ENCODE measurements around the gene SOWAHC.
"Not testable (repeated sequence)": the region's sequence is repeated elsewhere in the genome, so short reads cannot be mapped to it uniquely, and the experiment has no call there.

Gene SOWAHC

GRCh38 chr2:109613922-109614714 is at the start of gene SOWAHC, which contains the start of gene SEPTIN10:
SOWAHC (plus strand) TSS chr2:109614364; CDS start chr2:109614490, 126 bp downstream.
SEPTIN10 (minus strand) TSS chr2:109613966; CDS start chr2:109613827, 139 bp downstream.
- peak; percentile 97 for DNase-seq (ENCODE audit: low read depth, low spot score)

- DNase-seq (ENCODE audit: low read depth, low spot score): no peak
Measured at GRCh38 chr2:109575373-109575772, 38.8 kb upstream of the SOWAHC start.

DNA sequence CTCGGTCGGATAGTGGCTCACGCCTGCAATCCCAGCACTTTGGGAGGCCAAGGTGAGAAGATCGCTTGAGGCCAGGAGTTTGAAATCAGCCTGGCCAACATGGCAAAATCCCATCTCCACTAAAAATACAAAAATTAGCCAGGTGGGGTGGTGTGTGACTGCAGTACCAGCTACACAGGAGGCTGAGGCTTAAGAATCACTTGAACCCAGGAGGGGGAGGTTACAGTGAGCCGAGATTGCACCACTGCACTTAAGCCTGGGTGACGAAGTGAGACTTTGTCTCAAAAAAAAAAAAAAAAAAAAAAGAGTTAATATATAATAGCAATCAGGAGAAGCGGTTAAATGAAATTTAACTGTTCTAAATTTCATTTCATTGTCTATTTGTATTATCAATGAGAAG is 36.5 kb upstream of the SOWAHC start:
- DNase-seq (ENCODE audit: low read depth, low spot score): not testable (repeated sequence)

DNA sequence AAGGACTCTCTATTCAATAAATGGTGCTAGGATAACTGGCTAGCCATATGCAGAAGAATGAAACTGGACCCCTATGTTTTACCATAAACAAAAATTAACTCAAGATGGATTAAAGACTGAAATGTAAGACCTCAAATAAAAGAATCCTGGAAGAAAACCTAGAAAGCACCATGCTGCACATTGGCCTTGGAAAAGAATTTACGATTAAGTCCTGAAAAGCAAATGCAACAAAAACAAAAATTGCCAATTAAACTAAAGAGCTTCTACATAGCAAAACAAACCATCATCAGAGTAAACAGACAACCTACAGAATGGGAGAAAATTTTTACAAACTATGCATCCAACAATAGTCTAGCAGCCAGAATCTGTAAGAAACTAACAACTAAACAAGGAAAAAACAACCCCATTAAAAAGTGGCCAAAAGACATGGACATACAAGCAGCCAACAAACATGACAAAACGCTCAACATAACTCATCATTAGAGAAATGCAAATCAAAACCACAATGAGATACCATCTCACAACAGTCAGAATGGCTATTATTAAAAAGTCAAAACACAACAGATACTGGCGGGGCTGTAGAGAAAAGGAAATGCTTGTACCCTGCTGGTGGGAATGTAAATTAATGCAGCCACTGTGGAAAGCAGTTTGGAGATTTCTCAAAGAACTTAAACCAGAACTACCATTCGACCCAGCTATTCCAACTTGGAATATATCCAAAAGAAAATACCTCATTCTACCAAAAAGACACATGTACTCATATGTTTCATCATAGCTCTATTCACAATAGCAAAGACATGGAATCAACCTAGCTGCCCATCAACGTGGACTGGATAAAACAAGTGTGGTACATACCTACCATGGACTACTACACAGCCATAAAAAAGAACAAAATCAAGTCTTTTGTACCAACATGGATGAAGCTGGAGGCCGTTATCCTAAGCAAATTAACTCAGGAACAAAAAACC is 31.0 kb upstream of the SOWAHC start:
- DNase-seq (ENCODE audit: low read depth, low spot score): no peak

DNA sequence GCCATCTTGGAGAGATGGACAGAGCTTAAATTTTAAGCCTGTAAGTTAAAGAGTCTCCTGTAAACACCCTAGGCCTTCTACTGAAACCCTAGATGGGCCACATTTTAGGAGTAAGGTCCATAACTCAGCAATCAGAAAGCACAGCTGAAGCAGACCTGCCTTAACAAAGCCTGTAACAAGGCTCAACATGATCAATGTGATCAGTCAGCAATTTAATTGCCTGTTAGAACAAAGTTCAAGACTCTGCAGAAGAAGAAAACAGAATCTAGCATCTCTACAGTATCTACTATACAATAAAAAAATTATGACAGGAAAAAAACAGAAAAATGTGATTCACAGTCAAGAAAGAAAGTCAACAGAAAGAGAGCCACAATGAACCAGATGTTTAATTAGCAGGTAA is 27.5 kb upstream of the SOWAHC start:
- DNase-seq (ENCODE audit: low read depth, low spot score): no peak

DNA sequence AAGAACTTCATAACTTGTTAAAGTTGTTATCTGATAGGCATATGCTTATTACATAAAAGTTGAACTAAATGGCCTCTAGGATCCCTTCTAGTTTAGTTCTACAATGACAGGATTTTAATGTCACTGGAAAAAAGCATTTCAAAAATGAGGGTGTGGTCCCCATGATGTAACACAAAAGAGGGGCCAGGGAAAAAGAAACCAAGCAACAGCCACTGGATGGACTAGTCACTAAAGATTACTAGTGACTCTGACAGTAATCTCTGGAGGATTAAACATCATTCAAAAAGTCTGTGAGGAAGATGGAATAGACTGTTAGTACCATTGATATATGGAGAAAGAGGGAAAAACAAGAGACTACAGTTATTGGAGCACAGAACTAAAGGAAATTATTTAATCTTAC is 23.0 kb upstream of the SOWAHC start:
- DNase-seq (ENCODE audit: low read depth, low spot score): no peak

DNA sequence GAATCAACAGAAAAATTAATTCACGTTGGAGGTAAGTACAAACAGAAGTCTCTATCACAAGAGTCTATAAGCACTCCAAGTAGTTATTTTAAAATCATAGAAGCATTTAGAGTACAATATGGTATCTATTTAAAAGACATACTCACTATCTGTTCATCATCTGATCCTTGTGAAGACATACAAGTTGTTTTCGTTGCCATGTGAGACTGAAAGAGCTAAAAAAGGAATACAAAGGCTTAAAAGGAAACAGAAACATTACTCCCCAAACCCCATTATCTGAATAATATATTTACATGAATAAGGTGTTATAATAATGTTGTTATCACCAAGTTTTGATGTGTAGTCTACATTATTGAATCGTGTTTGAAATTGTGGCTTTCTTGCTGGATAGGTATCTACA is 21.3 kb upstream of the SOWAHC start:
- no peak for DNase-seq (ENCODE audit: low read depth, low spot score)

- DNase-seq (ENCODE audit: low read depth, low spot score): no peak
Measured at GRCh38 chr2:109594246-109594885, 19.8 kb upstream of the SOWAHC start.

GRCh38 chr2:109595644-109596043 is 18.5 kb upstream of the SOWAHC start:
- no peak for DNase-seq (ENCODE audit: low read depth, low spot score)

DNA sequence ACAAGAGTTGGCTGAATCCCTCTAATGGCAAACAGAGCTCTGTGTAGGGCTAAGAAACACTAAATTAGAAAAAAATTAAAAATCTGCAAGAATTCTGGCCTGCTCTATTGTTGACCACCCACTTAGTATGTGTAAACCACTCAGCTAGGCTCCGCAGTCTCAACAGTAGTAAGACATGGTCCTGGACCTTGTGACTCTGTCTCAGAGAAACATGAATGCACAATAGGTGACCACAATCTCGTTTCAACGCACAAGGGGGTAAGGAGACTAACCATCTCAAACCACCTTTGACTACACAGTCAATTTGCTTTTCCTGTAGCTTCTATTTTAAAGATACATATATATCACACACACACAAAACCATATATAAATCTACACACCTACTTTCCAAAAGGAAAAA is 16.9 kb upstream of the SOWAHC start:
- DNase-seq (ENCODE audit: low read depth, low spot score): no peak

- DNase-seq (ENCODE audit: low read depth, low spot score): no peak
Measured at GRCh38 chr2:109601783-109602182, 12.4 kb upstream of the SOWAHC start.

- DNase-seq (ENCODE audit: low read depth, low spot score): no peak
Measured at GRCh38 chr2:109602617-109603188, 11.5 kb upstream of the SOWAHC start.

GRCh38 chr2:109604597-109604996 is 9.6 kb upstream of the SOWAHC start:
- DNase-seq (ENCODE audit: low read depth, low spot score): no peak

DNA sequence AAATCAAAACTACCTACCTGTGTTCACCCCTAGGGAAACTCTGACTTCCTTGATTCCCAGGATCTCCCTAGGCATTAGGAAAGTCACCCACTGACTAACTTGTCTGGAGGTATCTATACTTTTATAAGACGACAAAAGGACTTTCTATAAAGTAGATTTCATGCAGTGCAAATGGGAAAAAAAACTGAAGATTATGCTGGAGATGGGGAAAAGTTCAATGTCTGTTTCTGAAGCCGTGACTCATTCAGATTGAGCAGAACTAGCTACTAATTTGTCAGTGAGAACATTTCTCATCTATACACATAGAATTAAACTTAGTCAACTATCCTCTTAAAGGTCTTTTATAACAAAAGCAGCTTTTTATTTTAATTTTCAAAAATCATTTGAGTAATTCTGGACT is 6.4 kb upstream of the SOWAHC start:
- DNase-seq (ENCODE audit: low read depth, low spot score): no peak

- DNase-seq (ENCODE audit: low read depth, low spot score): no peak
Measured at GRCh38 chr2:109609352-109610024, 4.7 kb upstream of the SOWAHC start.

GRCh38 chr2:109611467-109612095 is 2.6 kb upstream of the SOWAHC start:
- no peak for DNase-seq (ENCODE audit: low read depth, low spot score)

DNA sequence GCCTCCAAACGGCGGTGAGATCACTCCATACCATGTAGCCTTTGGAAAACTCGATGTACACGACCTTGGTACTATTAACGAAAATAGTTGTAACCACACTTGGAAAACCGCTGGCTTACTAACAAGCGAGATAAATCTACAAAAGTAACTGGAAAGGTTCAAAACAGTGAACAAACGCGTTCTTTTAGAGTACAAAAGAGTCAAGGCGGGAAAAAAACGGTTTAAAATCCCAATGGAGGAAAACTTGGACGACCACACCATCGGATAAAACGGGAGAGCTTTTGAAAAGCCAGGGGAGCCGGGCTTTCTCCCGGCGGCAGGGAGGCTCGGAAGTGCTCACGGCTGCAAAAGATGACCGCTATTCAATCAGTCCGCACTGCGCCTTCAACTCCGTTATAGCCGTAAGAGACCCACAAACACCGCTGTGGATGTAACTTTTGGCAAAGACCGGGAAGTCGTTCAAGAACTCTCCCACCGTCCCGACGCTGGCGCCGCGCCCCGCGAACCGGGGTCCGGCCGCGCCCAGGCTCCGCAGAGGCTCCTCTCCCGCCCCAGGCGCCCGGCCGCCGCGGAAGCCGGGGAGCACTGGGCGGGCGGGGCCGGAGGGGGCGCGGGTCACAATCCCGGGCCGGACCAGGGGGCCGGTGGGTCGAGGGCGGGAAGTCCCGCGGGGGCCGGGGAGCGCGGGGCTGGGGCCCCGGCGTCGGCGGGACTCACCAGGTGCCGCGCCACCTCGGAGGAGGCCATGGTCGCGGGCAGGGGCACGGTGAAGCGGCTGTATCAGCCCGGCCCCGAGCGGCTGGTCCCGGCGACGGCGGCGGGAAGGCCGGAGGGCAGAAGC is 863 bp upstream of the SOWAHC start:
- DNase-seq (ENCODE audit: low read depth, low spot score): no peak

- DNase-seq (ENCODE audit: low read depth, low spot score): no peak
Measured at GRCh38 chr2:109614715-109615636, 812 bp downstream of the SOWAHC start.

All from smooth muscle cell of the brain vasculature (primary cell).